Lung microvascular endothelial cell (primary cell): ENCODE results near the gene ANKRD13A. TPM values are rescaled to one million over a fixed set of nuclear protein-coding genes. Genes with fewer than 3 reads are reported as not detected.
A peak's percentile ranks its signal among the peaks of the same experiment; 100 is the strongest.
"Not testable (repeated sequence)": the region's sequence is repeated elsewhere in the genome, so short reads cannot be mapped to it uniquely, and the experiment has no call there.

ENCODE experiments used
- DNase-seq, 2 donors: peaks; one replicate each; pipeline versions ENCODE4 v3.0.0 to v3.0.0-alpha.2; 2010; ENCODE audit warnings: low read depth in 2 of 2
- total RNA-seq: library from RNA; depleted of rRNA; stranded (reverse); fragments of >200 nt; gene quantifications from 2 replicates; pipeline ENCODE4 v1.2.1, GENCODE V29; 2014

Gene ANKRD13A
- total RNA-seq, 1 donor from 2014 or later: 45.6 TPM

GRCh38 chr12:110006115-110006514 is 6.9 kb downstream of the ANKRD13A start:
- no peak for DNase-seq

GRCh38 chr12:110007881-110008280 is 8.7 kb downstream of the ANKRD13A start:
- DNase-seq: no peak

- not testable (repeated sequence) for DNase-seq
These were observed 9.6 kb downstream of the ANKRD13A start for GRCh38 chr12:110008681-110009398.

DNA sequence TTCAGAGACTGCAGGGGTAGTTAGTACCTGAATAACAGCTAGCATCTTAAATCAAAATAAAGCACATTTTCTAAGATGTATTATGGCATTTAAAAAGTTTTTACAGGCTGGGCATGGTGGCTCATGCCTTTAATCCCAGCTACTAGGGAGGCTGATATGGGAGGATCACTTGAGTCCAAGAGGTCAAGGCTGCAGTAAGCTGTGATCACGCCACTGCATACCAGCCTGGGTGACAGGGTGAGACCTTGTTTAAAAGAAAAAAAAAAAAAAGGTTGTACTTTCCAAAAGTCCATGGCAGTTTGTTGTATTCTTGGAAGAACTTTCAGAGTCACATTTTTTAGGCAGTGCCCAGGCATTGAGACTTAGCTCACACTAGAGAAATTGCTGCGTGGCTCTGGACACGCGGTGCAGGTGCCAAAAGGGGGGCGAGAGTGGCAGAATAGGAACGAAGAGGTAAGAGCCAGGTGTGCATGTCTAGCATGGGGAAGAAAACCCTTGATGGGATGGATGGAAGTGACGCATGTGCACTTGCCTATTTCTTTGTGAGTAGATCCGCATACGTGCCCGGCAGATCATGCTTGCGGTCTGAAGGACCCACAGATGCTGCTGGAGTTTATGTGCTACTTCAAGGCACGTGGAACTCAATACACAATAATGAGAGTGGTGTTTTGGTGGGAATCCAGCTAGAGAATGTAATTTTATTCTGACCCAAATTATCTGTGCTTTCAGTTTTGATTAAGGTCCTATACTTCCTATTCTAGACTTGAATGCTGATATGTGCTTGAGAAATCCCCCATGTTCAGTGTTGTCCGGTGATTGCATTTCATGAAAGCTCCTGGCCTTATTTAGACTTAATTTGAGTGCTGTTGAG is 11.9 kb downstream of the ANKRD13A start:
- DNase-seq: no peak

DNA sequence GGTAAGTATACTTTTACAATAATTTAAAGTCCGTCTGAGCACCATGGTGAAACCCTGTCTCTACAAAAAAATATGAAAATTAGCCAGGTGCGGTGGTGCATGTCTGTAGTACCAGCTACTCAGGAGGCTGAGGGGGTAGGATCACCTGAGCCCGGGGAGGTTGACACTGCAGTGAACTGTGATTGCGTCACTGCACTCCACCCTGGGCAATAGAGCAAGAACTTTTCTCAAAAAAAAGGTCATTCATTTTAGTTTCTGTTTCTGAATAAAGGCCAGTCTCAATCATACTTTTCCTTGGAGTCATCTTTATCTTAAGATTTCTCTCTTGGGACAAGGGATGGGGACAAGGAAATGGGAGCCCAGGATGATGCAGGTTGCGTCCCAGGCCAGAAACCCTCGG is 12.9 kb downstream of the ANKRD13A start:
- no peak for DNase-seq

DNA sequence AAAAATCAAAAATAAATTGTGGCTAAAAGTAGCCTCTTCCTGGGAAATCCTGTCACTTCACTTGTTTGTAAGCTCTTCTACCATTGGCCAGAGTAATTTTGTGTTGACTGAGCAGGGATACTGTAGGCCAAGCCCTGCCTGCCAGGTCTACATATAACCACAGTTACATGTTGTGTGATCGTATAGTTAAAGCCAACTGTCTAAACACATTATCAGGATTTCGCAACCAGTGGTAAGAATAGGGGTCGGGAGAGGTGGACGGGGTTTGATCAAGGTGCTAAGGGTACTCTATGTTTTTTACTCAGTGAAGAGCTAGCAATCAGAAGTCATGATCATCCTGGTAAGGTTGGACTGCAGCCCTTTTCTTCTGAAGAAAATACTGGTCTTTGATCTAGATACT is 13.4 kb downstream of the ANKRD13A start:
- no peak for DNase-seq

DNA sequence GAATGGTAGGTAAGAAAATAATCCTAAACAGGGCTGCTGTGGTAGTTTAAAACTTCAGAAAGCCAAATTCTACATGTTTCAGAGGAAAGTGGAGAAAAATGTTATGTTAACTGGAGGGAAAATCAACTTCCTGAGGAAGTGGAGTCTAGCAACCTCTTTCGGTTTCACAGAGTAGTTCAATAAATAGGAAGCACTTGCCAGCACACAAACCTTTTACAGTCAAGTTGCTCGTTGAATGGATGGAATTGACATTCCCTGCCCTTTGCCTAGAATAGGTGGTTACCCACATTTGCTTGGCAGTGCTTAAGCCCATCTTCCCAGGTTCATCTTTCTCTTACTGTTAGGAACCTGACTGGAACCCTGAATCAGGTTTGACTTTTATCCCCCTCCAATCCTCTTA is 15.9 kb downstream of the ANKRD13A start:
- peak; percentile 80 to 87 for DNase-seq

GRCh38 chr12:110020956-110021355 is 21.7 kb downstream of the ANKRD13A start:
- DNase-seq: no peak

DNA sequence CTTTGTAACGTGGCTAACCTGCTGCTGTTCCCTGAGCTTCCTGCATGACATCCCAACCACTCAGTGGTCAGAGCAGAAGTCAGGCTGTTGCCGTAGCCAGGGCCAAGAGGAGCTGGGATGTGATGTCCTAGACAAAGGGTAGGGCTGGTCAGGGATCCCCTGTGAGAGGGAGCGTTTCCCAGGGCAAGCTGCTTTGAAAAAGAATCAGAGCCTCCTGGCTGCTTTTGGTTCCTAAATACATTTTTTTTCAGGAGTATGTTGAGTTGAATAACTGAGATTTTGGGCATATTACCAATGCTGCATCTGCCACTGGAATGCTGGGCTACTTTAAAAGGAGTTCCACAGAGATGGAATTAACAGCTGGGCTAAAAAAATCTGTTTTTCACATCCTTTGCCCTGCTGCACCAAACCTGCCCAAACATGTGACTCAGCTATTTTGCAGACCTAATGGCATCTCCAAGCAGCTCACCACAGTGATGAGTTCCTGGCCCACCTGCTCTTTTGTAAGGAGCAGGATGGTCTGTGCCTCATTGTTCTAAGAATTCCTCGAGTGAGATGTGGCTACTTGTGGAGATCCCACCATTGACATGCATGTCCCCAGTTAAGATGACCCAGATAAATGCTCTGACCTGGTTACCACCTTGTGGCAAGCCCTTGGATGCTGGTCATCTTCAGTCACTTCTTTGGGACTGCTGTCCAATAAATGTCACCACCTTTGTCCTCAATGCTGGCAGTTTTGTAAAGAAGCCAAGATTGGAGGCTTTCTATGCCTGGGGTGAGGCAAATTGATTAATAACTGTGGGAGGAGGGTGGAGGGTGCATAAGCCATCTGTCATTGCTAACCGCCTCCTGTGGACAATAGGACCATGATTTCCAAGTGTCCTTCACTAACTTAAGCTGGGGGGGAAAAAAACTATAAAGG is 24.1 kb downstream of the ANKRD13A start:
- DNase-seq: peak in 1 of 2 donors; percentile 19

- no peak for DNase-seq
These were observed 24.8 kb downstream of the ANKRD13A start for GRCh38 chr12:110024051-110024450.

GRCh38 chr12:110028323-110028722 is 29.1 kb downstream of the ANKRD13A start:
- DNase-seq: no peak

DNA sequence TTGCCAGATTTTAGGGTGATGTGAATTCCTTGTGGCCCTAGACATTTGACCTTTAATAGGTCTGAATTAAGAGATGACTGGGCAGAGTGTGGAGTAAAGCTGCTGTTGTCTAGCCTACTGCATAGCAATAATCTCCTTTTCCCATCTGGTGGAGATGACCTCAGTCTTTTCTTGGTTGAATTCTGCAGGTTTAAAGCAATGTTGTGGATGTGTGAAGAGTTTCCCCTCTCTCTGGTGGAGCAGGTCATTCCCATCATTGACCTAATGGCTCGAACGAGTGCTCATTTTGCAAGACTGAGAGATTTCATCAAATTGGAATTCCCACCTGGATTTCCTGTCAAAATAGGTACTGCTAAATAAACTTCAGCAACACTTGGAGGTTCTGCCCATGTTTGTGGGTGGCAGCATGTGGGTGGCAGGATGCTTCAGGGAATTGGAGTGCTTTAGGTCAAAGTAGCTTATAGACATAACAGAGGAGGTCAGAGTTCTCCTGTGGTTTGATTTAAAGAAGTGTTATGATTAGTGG is 30.1 kb downstream of the ANKRD13A start:
- DNase-seq: no peak

- DNase-seq: no peak
These were observed 34.7 kb downstream of the ANKRD13A start for GRCh38 chr12:110033888-110034287.

DNA sequence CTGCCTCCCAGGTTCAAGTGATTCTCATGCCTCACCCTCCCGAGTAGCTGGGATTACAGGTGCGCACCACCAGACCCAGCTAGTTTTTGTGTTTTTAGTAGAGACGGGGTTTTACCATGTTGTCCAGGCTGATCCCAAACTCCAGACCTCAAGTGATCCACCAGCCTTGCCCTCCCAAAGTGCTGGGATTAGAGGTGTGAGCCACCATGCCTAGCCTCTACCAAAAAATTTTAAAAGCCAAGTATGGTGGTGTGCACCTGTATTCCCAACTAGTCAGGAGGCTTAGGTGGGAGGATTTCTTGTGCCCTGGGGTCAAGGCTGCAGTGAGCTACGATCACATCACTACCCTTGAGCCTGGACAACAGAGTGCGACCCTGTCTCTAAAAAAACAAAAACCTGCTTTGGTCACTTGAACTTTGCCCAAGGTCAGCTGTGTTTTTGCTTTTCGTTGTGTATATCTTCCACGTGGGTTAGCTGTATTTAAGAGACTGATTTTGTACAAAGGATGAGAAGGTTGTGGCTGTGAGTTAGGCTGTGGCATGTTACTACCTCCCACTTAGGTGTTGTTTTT is 36.4 kb downstream of the ANKRD13A start:
- DNase-seq: no peak

- DNase-seq: no peak
These were observed 38.1 kb downstream of the ANKRD13A start for GRCh38 chr12:110037315-110037714.

DNA sequence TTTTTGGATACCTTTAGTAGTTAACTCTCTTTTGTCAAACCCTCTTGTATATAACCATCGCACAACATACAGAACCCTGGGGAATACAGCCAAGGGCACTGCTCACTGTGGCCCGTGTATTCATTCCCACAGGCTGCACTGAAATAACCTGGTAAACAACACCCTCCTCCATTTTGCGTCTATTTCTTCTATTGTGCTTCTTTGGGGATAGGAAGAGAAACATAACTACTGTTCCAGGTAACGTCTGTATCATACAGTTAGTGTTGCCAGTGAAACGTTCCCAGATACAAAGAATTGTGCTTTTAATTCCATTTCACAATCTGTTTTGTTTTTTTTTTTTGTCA is 39.5 kb downstream of the ANKRD13A start:
- DNase-seq: no peak

DNA sequence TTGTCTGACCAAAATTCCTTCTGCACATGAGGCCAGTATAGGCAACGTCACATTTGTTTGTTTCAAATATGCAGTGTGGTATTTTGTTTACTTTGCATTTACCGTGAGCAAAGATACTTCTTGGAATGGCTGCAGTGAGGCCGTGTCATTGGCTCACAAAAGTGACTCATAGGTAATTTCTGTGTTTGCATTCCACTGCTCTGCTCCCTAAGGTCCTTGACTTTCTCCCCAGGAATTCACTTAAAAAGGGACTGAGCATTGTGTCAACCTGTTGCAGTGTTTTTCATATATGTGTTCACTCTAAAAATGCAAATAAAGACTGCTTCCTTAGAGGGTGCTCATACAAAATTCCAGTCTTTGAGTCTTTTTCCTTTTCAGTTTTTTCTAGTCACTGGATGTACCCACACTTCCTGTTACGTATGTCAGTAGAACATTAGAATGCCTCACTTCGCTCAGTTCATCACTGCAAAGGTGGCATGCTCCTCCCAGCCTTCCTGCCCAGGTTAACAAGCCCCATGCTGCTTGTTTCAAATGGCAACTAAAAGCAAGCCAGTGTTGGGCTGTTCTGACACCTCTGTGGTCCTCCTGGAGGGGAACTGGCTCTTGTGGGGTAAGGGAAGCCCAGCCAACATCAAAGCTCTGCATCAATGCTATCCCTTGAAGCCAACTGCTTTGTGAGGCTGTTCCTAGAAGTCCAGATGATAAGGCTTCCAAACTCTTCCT is 40.0 kb downstream of the ANKRD13A start:
- DNase-seq: peak; percentile 67 to 83

GRCh38 chr12:110042264-110042663 is 43.0 kb downstream of the ANKRD13A start:
- no peak for DNase-seq

GRCh38 chr12:110046451-110047187 is 47.4 kb downstream of the ANKRD13A start:
- DNase-seq: no peak
